ENCODE results near the gene PLA2G12B. TPM values are rescaled to one million over a fixed set of nuclear protein-coding genes. Genes with fewer than 3 reads are reported as not detected.
"Not testable (repeated sequence)": the region's sequence is repeated elsewhere in the genome, so short reads cannot be mapped to it uniquely, and the experiment has no call there.

Gene PLA2G12B, protein sequence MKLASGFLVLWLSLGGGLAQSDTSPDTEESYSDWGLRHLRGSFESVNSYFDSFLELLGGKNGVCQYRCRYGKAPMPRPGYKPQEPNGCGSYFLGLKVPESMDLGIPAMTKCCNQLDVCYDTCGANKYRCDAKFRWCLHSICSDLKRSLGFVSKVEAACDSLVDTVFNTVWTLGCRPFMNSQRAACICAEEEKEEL
- polyA plus RNA-seq (2011; rRNA removed) (not detected in 2 replicates), polyA minus RNA-seq (2011; rRNA and poly(A)+ RNA removed) (not detected in 2 replicates)

DNA sequence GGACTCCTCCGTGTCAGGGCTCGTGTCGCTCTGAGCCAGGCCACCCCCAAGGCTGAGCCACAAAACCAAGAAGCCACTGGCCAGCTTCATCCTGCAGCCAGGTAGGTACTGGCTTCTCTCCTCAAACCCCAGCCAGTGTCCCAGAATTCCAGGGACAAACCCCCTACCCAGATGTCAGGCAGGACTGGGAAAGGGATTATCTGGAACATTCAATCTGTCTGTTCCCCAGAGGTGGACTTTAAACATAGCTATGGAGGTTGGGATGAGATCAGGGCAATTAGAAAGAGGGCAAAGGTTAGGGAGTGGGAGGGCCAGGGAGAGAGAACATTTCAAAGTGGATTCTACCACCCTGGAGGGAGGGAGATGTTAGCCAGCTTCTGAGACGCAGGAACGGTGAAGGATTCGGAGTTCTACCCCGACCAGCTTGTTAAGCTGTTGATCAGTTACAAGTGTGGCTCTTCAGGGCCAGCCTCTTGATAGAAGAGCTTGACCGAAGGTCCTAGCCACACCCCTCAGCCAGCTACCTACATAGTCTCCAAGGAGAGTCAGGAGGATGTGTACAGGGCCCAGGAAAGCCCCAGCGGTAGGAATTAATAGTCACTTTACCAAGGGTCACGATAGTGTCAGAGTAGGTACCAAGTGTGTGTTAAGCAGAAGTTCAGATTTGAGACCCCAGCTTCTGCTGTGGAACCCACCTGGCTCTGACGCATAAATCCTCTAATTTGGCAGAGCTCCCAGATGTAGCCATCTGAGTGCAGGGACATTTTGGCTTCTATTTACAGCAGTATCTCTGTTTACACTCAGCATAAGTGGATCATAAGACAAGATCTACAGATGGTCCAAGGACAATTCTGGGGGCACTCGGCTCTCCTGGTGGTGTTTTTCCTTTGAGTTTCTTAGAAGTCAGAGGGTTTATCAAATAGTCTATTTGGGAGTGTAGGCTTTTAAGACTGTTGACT lies at the start of gene PLA2G12B:
PLA2G12B (minus strand) TSS at position 211 of the 959 bp plus-strand sequence; CDS start at position 90, 121 bp downstream.
- DNase-seq (ENCODE audit: low read depth, low spot score): no peak
- CTCF ChIA-PET: interaction anchor here (0.6 to 1.0 kb wide), 2 partner anchors 18 to 204 kb away, joined by 3 read pairs; no protein-coding TSS in a partner anchor
- peaks cover 11% of the 10 kb centered on the region for H3K27me3 ChIP-seq (ENCODE audit: control insufficient read depth, insufficient read depth, low read length)
- TF ChIP-seq, protein P1, sequence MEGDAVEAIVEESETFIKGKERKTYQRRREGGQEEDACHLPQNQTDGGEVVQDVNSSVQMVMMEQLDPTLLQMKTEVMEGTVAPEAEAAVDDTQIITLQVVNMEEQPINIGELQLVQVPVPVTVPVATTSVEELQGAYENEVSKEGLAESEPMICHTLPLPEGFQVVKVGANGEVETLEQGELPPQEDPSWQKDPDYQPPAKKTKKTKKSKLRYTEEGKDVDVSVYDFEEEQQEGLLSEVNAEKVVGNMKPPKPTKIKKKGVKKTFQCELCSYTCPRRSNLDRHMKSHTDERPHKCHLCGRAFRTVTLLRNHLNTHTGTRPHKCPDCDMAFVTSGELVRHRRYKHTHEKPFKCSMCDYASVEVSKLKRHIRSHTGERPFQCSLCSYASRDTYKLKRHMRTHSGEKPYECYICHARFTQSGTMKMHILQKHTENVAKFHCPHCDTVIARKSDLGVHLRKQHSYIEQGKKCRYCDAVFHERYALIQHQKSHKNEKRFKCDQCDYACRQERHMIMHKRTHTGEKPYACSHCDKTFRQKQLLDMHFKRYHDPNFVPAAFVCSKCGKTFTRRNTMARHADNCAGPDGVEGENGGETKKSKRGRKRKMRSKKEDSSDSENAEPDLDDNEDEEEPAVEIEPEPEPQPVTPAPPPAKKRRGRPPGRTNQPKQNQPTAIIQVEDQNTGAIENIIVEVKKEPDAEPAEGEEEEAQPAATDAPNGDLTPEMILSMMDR (IDR thresholded peaks at IDR 0.05; ENCODE audit: low read depth, low read length): no peak
- H3K9me3 ChIP-seq (ENCODE audit: control insufficient read depth, insufficient read depth, low read length): no peaks in the 10 kb centered on the region
- no peak within 1 kb of the TSS for H3K27ac ChIP-seq (ENCODE audit: low read depth, low read length)
- POLR2A ChIA-PET: no interaction called here
- H3K4me3 ChIP-seq (ENCODE audit: low read depth, low read length): no peak within 1 kb of the TSS

DNA sequence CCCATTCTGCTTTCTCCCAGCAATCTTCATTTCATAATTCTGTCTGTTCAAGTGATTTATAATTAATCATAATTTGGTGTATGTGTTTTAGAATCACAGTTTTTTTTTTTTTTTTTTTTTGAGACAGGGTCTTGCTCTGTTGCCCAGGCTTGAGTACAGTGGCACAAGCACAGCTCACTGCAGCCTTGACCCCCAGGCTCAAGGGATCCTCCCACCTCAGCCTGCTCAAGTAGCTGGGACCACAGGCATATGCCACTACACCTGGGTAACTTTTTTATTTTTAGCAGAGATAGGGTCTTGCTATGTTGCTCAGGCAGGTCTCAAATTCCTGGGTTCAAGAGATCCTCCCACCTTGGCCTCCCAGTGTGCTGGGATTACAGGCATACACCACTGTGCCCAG lies 49.2 kb upstream of the PLA2G12B start:
- no peaks in the 10 kb centered on the region for H3K27me3 ChIP-seq (ENCODE audit: control insufficient read depth, insufficient read depth, low read length)
- H3K9me3 ChIP-seq (ENCODE audit: control insufficient read depth, insufficient read depth, low read length): no peaks in the 10 kb centered on the region
- ChIA-PET POLR2A (no interaction called here), CTCF (no interaction called here)
- TF ChIP-seq, protein P1 (IDR thresholded peaks at IDR 0.05; ENCODE audit: low read depth, low read length): no peak
- no peak for DNase-seq (ENCODE audit: low read depth, low spot score)
- H3K27ac ChIP-seq (ENCODE audit: low read depth, low read length): no peak overlapping the region
- no peak overlapping the region for H3K4me3 ChIP-seq (ENCODE audit: low read depth, low read length)

DNA sequence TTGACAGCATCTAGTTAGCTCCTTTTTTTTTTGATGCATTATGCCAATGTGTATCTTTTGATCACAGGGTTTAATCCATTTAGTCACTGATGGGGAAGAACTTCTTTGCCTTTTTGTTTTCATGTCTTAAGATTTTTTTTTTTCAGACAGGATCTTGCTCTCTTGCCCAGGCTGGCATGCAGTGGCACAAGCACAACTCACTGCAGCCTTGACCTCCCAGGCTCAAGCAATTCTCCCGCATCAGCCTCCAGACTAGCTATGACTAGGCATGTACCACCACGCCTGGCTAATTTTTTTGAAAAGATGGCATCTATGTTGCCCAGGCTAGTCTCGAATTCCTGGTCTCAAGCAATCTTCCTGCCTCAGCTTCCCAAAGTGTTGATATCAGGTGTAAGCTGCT lies 46.4 kb upstream of the PLA2G12B start:
- Histone ChIP-seq H3K27me3 (ENCODE audit: control insufficient read depth, insufficient read depth, low read length) (no peaks in the 10 kb centered on the region), H3K27ac (ENCODE audit: low read depth, low read length) (no peak overlapping the region), H3K4me3 (ENCODE audit: low read depth, low read length) (no peak overlapping the region), H3K9me3 (ENCODE audit: control insufficient read depth, insufficient read depth, low read length) (no peaks in the 10 kb centered on the region; the same call in 1 of the 2 replicates)
- TF ChIP-seq, protein P1 (IDR thresholded peaks at IDR 0.05; ENCODE audit: low read depth, low read length): no peak
- ChIA-PET CTCF (interaction anchor here (0.6 to 1.5 kb wide), 3 partner anchors 159 to 664 kb away, joined by 3 to 8 read pairs (median 6); no protein-coding TSS in a partner anchor), POLR2A (no interaction called here)
- DNase-seq (ENCODE audit: low read depth, low spot score): no peak

DNA sequence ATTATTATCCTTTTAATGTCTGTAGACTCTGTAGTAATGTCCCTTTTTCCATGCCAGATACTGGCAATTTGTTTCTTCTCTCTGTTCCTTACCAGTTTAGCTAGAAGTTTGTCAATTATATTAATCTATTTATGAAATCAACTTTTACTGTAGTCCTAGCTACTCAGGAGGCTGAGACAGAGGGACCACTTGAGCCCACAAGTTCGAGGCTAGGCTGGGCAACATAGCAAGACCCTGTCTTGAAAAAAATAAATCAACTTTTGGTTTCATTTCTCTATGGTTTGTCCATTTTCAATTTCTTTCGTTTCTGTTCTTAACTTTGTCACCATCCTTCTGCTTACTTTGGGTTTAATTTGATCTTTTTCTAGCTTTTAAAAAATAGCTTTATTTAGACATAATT lies 42.5 kb upstream of the PLA2G12B start:
- Histone ChIP-seq H3K9me3 (ENCODE audit: control insufficient read depth, insufficient read depth, low read length) (no peaks in the 10 kb centered on the region; the same call in 1 of the 2 replicates), H3K4me3 (ENCODE audit: low read depth, low read length) (no peak overlapping the region), H3K27me3 (ENCODE audit: control insufficient read depth, insufficient read depth, low read length) (no peaks in the 10 kb centered on the region), H3K27ac (ENCODE audit: low read depth, low read length) (no peak overlapping the region)
- TF ChIP-seq, protein P1 (IDR thresholded peaks at IDR 0.05; ENCODE audit: low read depth, low read length): no peak
- POLR2A ChIA-PET: interaction anchor here (0.7 kb wide), 1 partner anchor 214 kb away, joined by 3 read pairs; no protein-coding TSS in a partner anchor
- no peak for DNase-seq (ENCODE audit: low read depth, low spot score)
- CTCF ChIA-PET: no interaction called here

- DNase-seq (ENCODE audit: low read depth, low spot score); CTCF ChIA-PET; H3K27me3 ChIP-seq (ENCODE audit: control insufficient read depth, insufficient read depth, low read length); POLR2A ChIA-PET; H3K4me3 ChIP-seq (ENCODE audit: low read depth, low read length); H3K27ac ChIP-seq (ENCODE audit: low read depth, low read length); H3K9me3 ChIP-seq (ENCODE audit: control insufficient read depth, insufficient read depth, low read length): not testable (repeated sequence)
Observed at GRCh38 chr10:72995459-72995858, 40.9 kb upstream of the PLA2G12B start.

DNA sequence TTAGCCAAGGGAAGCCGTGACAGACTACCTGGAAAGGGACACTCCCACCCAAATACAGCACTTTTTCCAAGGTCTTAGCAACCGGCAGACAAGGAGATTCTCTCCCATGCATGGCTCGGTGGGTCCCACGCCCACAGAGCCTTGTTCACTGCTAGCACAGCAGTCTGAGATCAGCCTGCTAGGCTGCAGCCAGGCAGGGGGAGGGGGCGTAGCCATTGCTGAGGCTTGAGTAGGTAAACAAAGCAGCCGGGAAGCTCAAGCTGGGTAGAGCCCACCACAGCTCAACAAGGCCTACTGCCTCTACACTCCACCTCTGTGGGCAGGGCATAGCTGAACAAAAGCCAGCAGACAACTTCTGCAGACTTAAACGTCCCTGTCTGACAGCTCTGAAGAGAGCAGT lies 35.2 kb upstream of the PLA2G12B start:
- POLR2A ChIA-PET: not testable (repeated sequence)

GRCh38 chr10:72984618-72985017 lies 30.0 kb upstream of the PLA2G12B start:
- H3K27me3 ChIP-seq (ENCODE audit: control insufficient read depth, insufficient read depth, low read length); H3K27ac ChIP-seq (ENCODE audit: low read depth, low read length); H3K4me3 ChIP-seq (ENCODE audit: low read depth, low read length); H3K9me3 ChIP-seq (ENCODE audit: control insufficient read depth, insufficient read depth, low read length); DNase-seq (ENCODE audit: low read depth, low spot score); POLR2A ChIA-PET: not testable (repeated sequence)
- CTCF ChIA-PET: interaction anchor here (0.7 kb wide), 1 partner anchor 124 kb away, joined by 3 read pairs; no protein-coding TSS in a partner anchor

More for the DNA sequence above, 35.2 kb upstream of the PLA2G12B start:
- CTCF ChIA-PET; H3K9me3 ChIP-seq (ENCODE audit: control insufficient read depth, insufficient read depth, low read length); H3K4me3 ChIP-seq (ENCODE audit: low read depth, low read length); H3K27me3 ChIP-seq (ENCODE audit: control insufficient read depth, insufficient read depth, low read length); H3K27ac ChIP-seq (ENCODE audit: low read depth, low read length); DNase-seq (ENCODE audit: low read depth, low spot score): not testable (repeated sequence)

Measured in AG04450 (cell line).